Measurements from ENCODE around the gene BATF.

BATF gene

GRCh38 chr14:75562489-75562888 lies 40.2 kb downstream of the BATF start:
- no peak for DNase-seq (ENCODE audit: low read depth)

DNA sequence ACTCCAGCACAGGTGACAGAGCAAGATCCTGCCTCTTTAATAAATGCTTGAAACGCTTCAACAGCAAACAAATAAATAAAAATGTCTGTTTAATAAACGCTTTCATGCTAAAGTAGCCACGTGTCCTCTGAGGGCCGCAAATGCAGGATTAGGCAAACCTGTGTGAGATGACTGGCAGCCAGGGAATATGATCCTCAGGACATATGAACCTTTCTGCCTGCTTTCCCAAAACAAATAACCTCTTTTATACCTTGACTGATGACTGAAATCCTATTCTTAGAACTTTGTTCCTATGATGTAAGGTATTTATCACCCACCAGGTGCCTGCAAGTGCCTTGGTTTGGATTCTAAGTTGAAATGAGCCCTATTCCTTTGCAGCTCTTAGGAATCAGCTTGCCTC lies 41.7 kb downstream of the BATF start:
- DNase-seq (ENCODE audit: low read depth): no peak

GRCh38 chr14:75565056-75565455 lies 42.8 kb downstream of the BATF start:
- DNase-seq (ENCODE audit: low read depth): no peak

DNA sequence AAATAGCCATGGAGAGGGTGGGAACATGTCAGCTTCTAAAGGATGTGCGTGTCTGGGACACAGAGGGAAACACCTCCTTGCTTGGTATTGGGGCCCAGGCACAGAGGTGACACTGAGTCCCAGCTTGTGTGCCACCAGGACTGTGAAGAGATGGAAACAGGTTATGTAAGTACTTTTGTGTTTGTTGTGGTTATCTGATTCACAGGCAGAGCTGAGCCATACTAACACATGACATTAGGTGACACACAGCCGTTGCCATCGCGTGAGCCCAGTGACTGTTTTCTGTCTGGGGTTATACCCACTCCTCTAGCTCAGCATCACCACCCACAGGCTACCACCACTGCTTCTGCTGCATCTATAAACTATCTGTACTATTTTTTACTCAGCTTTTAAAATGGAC lies 44.1 kb downstream of the BATF start:
- DNase-seq (ENCODE audit: low read depth): no peak

GRCh38 chr14:75566752-75567151 lies 44.5 kb downstream of the BATF start:
- DNase-seq (ENCODE audit: low read depth): no peak

GRCh38 chr14:75568140-75568539 lies 45.9 kb downstream of the BATF start:
- DNase-seq (ENCODE audit: low read depth): no peak

- DNase-seq (ENCODE audit: low read depth): no peak
Measured at GRCh38 chr14:75568791-75569190, 46.5 kb downstream of the BATF start.

DNA sequence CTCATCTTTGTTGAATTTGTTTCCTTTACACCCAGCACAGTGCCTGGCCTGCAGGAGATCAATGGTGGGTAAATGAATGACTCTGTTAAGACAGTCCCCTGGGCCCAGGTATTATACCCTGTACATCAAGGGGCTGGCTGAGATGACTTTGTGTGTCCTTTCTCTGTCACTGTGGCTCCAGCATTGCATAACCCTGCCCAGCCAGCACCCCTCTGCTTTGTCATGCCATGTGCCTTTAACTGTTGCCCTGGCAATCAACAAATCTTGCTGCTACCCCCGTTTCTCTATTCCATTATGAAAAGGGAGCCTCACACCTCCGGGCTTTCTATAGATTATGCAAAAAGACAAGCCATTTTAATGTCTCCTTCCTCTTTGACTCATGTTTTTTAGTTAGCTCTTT lies 48.5 kb downstream of the BATF start:
- DNase-seq (ENCODE audit: low read depth): no peak

DNA sequence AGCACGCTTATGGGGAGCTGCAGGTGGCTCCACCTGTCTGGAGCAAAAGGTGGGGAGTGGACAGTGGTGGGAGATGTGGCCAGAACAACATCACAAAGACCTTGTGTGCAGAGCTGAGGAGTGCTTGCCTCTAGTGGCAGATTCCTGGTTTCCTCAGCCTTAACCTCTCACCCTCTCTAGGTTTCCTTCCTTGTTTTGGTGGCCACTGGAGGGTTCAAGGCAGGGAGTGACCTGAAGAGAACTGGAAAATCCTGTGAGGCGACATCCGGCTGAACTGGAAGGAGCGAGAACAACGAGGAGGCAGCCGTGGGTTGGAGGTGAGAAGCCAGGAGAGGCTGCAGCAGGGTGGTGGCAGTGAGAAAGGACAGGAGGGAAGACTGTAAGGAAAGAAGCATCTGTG lies 49.8 kb downstream of the BATF start:
- no peak for DNase-seq (ENCODE audit: low read depth)

GRCh38 chr14:75577090-75577489 lies 54.8 kb downstream of the BATF start:
- DNase-seq (ENCODE audit: low read depth): no peak

- peak; percentile 43 for DNase-seq (ENCODE audit: low read depth)
Measured at GRCh38 chr14:75577729-75578101, 55.4 kb downstream of the BATF start.

DNA sequence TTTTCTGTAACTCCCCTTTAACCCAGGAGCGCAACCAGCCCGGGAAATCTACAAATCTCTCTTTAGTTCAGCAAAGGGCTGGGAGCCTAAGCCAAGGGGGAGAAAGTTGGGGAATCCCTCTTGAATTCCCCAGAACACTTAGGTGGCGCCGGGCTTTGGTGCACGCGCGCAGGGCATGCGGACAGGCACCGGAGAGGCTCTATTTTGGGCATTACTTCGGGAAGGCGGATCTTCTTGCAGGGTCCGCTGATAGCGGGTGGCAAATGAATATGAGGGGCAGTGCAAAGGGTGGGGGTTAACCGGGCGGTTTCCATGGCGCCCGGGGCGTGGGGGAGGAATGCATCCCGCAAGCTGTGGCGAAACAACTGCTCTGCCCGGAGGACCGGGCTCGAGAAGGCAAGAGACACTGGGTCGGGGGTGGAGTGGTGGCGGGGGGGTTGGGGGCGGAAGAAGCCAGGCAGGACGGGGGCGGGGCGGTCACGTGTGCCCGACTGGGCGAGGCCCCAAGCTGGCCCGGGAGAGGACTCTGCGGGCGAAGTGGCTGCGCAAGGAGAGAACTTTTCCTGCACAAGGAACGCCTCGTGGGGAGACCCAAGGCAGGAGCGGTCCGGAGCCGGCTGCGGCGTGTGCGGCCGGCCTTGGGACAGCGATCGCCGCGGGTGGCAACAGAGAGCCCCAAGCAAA lies 56.0 kb downstream of the BATF start, which contains the start of gene FLVCR2:
Gene FLVCR2 (plus strand): TSS at position 519 of the 684 bp plus-strand sequence. CDS start 353 bp downstream, outside the sequence.
- peak; percentile 27 for DNase-seq (ENCODE audit: low read depth)

DNA sequence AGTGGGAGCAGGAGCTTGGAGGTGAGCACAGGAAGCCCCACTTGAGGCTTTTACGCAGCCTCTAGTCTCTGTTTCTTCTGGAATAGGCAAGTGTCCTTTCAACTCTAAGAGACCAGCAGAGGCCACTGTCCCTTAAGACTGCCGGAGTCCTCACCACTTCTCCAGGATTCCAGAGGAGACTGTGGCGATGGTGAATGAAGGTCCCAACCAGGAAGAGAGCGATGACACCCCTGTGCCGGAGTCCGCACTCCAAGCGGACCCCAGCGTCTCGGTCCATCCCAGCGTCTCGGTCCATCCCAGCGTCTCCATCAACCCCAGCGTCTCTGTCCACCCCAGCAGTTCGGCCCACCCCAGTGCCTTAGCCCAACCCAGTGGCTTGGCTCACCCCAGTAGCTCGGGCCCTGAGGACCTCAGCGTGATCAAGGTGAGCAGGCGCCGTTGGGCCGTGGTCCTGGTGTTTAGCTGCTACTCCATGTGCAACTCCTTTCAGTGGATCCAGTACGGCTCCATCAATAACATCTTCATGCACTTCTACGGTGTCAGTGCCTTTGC lies 56.6 kb downstream of the BATF start:
- DNase-seq (ENCODE audit: low read depth): no peak

DNA sequence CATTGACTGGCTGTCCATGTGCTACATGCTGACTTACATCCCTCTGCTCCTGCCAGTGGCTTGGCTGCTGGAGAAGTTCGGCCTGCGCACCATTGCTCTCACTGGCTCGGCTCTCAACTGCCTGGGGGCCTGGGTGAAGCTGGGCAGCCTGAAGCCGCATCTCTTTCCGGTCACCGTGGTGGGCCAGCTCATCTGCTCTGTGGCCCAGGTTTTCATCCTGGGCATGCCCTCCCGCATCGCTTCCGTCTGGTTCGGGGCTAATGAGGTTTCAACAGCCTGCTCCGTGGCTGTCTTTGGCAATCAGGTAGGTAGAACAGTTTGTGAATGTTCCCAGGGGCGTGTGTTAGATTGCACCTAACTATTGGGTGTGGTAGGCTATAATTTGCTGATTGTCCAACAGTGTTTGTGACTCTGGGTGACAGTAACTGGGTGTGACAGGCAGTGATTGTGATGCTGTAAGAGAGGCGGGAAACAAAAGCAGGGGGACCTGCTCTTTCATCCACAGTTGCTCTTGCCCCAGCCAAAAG lies 57.1 kb downstream of the BATF start:
- DNase-seq (ENCODE audit: low read depth): no peak

- no peak for DNase-seq (ENCODE audit: low read depth)
Measured at GRCh38 chr14:75579882-75580281, 57.6 kb downstream of the BATF start.

- no peak for DNase-seq (ENCODE audit: low read depth)
Measured at GRCh38 chr14:75587388-75587787, 65.1 kb downstream of the BATF start.

DNA sequence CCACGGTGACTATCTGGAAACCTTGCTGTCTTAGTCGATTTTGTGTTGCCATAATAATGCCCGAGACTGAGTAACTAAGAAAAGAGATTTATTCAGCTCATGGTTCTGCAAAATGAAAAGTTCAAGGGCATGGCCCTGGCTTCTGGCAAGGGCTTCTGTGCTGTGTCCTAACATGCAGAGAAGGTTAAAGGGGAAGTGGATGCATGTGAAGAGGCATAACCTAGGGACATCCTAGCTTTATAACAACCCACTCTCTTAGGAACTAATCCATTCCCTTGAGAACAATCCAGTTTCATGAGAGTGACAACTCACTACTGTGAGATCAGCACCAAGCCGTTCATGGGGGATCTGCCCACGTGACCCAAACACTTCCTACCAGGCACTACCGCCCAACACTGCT lies 67.7 kb downstream of the BATF start:
- no peak for DNase-seq (ENCODE audit: low read depth)

DNA sequence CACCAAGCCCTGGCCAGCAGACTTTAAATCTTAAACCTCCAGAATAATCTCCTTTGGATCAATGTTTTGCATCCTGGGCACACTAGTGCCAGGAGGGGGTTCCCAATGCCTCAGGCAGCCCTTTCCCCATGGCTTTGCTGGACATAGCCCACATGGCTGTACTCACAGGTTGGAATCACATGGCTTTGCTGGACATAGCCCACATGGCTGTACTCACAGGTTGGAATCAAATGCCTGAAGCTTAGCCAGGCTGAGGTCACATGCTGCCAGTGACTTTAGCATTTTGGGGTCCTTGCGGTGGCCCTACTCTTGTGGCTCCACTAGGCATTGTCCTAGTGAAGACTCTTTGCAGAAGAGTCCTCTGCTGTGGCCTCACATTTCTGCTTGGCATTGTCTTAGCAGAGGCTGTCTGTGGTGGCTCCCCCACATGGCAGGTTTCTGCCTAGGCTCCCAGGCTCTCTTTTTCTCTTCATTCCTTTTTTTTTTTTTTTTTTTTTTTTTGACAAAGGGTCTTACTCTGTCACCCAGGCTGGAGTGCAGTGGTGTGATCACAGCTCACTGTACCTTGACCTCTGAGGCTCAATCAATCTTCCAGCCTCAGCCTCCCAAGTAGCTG lies 69.2 kb downstream of the BATF start:
- no peak for DNase-seq (ENCODE audit: low read depth)

DNA sequence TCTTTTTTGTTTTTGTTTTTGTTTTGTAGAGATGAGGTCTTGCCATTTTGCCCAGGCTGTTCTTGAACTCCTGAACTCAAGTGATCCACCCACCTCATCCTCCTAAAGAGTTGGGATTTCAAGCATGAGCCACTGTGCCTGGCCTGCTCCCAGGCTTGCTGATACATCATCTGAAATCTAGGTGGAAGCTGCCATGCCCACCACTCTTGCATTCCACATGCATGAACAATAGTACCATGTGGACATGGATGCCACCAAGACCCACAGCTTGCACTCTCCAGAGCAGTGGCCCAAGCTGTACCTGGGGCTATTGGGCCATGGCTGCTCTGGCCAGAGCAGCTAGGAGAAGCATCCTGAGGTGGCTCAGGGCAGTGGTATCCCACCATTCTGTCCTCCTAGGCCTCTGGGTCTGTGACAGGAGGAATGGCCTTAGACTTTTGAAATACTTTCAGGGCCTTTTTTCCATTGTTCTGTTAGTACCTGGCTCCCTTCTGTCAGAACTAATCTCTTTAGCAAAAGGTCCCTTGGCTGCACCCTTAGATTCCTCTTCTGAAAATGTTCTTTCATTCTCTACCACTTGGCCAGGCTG lies 69.8 kb downstream of the BATF start:
- no peak for DNase-seq (ENCODE audit: low read depth)

DNA sequence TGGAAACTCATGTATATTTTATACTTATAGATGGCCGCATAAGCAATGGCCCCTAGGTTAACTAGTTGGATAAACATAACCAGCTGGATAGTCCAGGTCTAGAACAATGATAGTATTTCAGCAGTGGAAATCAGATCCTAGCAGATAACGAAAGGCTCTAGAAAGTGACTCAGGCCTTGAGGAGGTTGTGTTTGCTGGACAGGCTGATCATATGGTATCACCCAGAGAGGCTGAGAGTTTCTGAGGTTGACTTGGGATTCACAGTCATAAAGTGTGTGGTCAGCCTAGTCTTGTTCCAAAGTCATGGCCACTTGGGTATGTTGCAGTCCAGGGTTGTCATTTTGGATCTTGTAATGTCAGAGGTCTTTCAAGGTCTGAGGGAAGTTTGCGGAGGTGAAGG lies 73.0 kb downstream of the BATF start:
- no peak for DNase-seq (ENCODE audit: low read depth)

All from stimulated activated CD8-positive, alpha-beta memory T cell treated with anti-CD3 and anti-CD28 coated beads, Interleukin-15, amount 100 ng/mL, for 1 hour (primary cell).